ENCODE results near the gene ABCG4.

Gene ABCG4

GRCh38 chr11:119209186-119209585 is 60.3 kb downstream of the ABCG4 start:
- no peak overlapping the region for H4K91ac ChIP-seq (ENCODE audit: low read length)
- H3K9me3 ChIP-seq (ENCODE audit: control insufficient read depth, low read length) = no peaks in the 10 kb centered on the region
- H2BK12ac ChIP-seq (ENCODE audit: low read length in 2 of 2) = no peak overlapping the region
- H2BK120ac ChIP-seq (ENCODE audit: low read depth, low read length) = no peak overlapping the region
- H3K14ac ChIP-seq (ENCODE audit: low read length in 2 of 2) = no peak overlapping the region
- no peak overlapping the region for H3K4ac ChIP-seq (ENCODE audit: low read depth in 1 of 2, low read length in 2 of 2)
- H3K9ac ChIP-seq (ENCODE audit: low read length) = no peak overlapping the region
- no peak overlapping the region for H2AK5ac ChIP-seq (ENCODE audit: low read length, severe bottlenecking)
- no peak overlapping the region for H2BK5ac ChIP-seq (ENCODE audit: low read depth, low read length, poor library complexity, severe bottlenecking)
- no peak overlapping the region for H4K8ac ChIP-seq (ENCODE audit: low read length)
- H3K27me3 ChIP-seq (ENCODE audit: control insufficient read depth in 1 of 2, insufficient read depth in 1 of 2, low read length in 2 of 2) = no peaks in the 10 kb centered on the region
- H3K4me3 ChIP-seq (ENCODE audit: insufficient read depth in 1 of 2, low read depth in 1 of 2, low read length in 2 of 2) = no peak overlapping the region
- no peaks in the 10 kb centered on the region for H3K36me3 ChIP-seq (ENCODE audit: control insufficient read depth in 1 of 2, insufficient read depth in 2 of 2, low read depth in 1 of 2, low read length in 2 of 2)
- no peak overlapping the region for H3K18ac ChIP-seq (ENCODE audit: low read depth in 1 of 2, low read length in 2 of 2)
- no peak overlapping the region for H3K4me2 ChIP-seq (ENCODE audit: low read length, poor library complexity, severe bottlenecking)
- H3K4me1 ChIP-seq (ENCODE audit: control insufficient read depth, insufficient read depth, low read depth, low read length) = peaks cover 4% of the 10 kb centered on the region
- DNase-seq = no peak
- H3K23ac ChIP-seq (ENCODE audit: low read length in 2 of 2) = no peak overlapping the region
- H3K79me1 ChIP-seq (replicated peaks; ENCODE audit: low read length, poor library complexity, severe bottlenecking) = peaks cover 2% of the 10 kb centered on the region
- H3K27ac ChIP-seq (ENCODE audit: low read length, poor library complexity, severe bottlenecking) = no peak overlapping the region
- no peak overlapping the region for H2BK15ac ChIP-seq (ENCODE audit: low read depth, poor library complexity, severe bottlenecking)
- 96% methylated on average over 6 of the region's 7 CpGs for WGBS
- no peak overlapping the region for H2AFZ ChIP-seq (ENCODE audit: low read depth, low read length)

GRCh38 chr11:119210050-119210449 is 61.2 kb downstream of the ABCG4 start:
- Histone ChIP-seq H3K9me3 (ENCODE audit: control insufficient read depth, low read length) (no peaks in the 10 kb centered on the region), H2AK5ac (ENCODE audit: low read length, severe bottlenecking) (no peak overlapping the region), H2BK12ac (ENCODE audit: low read length in 2 of 2) (no peak overlapping the region), H4K91ac (ENCODE audit: low read length) (no peak overlapping the region), H3K27ac (ENCODE audit: low read length, poor library complexity, severe bottlenecking) (no peak overlapping the region), H3K4me3 (ENCODE audit: insufficient read depth in 1 of 2, low read depth in 1 of 2, low read length in 2 of 2) (no peak overlapping the region), H2AFZ (ENCODE audit: low read depth, low read length) (no peak overlapping the region), H3K4ac (ENCODE audit: low read depth in 1 of 2, low read length in 2 of 2) (no peak overlapping the region), H3K36me3 (ENCODE audit: control insufficient read depth in 1 of 2, insufficient read depth in 2 of 2, low read depth in 1 of 2, low read length in 2 of 2) (no peaks in the 10 kb centered on the region), H3K23ac (ENCODE audit: low read length in 2 of 2) (no peak overlapping the region), H3K79me1 (replicated peaks; ENCODE audit: low read length, poor library complexity, severe bottlenecking) (peaks cover 2% of the 10 kb centered on the region), H3K27me3 (ENCODE audit: control insufficient read depth in 1 of 2, insufficient read depth in 1 of 2, low read length in 2 of 2) (no peaks in the 10 kb centered on the region), H4K8ac (ENCODE audit: low read length) (no peak overlapping the region), H3K4me1 (ENCODE audit: control insufficient read depth, insufficient read depth, low read depth, low read length) (peaks cover 4% of the 10 kb centered on the region), H3K14ac (ENCODE audit: low read length in 2 of 2) (no peak overlapping the region), H3K4me2 (ENCODE audit: low read length, poor library complexity, severe bottlenecking) (no peak overlapping the region), H2BK120ac (ENCODE audit: low read depth, low read length) (no peak overlapping the region), H3K9ac (ENCODE audit: low read length) (no peak overlapping the region), H3K18ac (ENCODE audit: low read depth in 1 of 2, low read length in 2 of 2) (no peak overlapping the region), H2BK15ac (ENCODE audit: low read depth, poor library complexity, severe bottlenecking) (no peak overlapping the region), H2BK5ac (ENCODE audit: low read depth, low read length, poor library complexity, severe bottlenecking) (no peak overlapping the region)
- WGBS = 67% methylated on average over 2 of the region's 3 CpGs
- peak; percentile 44 for DNase-seq
